DMS114 treated with DMSO at 0.1 percent for 48 hours (cell line): ENCODE results near the gene STOX2.

Experiments
- DNase-seq: peaks from one replicate; lab custom pipeline; 2025; ENCODE audit not compliant: unreplicated experiment; lab: John Stamatoyannopoulos, UW

Gene STOX2

GRCh38 chr4:183888564-183888963 lies 16.5 kb upstream of the STOX2 start:
- DNase-seq, result no peak

DNA sequence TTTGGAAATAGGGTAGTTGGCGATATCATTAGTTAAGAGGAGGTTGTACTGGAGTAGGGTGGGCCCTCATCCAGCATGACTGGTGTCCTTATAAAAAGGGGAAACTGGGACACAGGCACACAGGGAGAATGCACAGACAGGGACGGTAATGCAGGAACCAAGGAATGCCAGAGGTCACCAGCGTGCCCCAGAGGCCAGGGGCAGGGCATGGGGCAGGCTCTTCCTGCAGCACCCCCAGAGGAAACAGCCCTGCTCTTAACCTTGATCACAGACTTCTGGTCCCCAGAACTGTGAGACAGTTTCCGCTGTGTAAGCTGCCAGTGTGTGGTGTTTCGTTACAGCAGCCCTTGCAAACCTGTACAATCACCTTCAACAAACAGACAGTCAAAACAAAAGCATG lies 15.9 kb upstream of the STOX2 start:
- DNase-seq, result no peak

GRCh38 chr4:183897193-183897592 lies 7.9 kb upstream of the STOX2 start:
- DNase-seq, result no peak

GRCh38 chr4:183898456-183898855 lies 6.7 kb upstream of the STOX2 start:
- DNase-seq, result no peak

DNA sequence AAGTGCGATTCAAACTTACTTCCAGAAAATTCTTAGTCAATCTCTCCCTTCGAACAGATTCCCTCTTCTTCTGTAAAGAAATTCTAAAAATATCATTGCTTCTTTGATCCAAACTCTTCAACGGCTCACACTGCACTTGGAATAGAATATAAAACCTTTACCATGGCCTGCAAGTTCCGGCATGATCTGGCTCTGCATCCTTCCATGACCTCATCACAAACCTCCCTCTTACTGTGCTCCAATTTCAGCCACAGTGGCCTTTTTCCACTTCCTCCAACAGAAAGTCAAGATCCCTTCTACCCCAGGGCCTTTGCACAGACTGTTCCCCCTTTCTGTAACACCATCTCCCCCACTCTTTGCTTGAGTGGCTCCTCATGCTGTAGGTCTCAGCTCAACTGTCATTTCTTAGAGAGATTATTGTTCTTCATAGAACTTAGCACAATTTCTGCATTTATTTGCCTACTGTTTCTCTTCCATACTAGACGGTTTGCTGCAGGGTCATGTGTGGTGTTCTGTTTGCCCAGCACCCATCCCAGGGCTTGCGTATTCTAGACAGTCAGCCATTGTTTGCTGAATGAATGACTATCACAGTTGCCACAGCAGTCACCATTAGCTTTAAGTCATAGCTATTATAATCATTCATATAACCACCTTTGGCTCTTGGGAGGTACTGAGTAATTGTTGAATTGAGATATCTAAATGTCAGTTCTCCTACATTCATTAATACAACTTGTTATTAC lies 1.9 kb upstream of the STOX2 start:
- DNase-seq, result no peak

GRCh38 chr4:183905593-183906488 lies 734 bp downstream of the STOX2 start:
- DNase-seq, result no peak

DNA sequence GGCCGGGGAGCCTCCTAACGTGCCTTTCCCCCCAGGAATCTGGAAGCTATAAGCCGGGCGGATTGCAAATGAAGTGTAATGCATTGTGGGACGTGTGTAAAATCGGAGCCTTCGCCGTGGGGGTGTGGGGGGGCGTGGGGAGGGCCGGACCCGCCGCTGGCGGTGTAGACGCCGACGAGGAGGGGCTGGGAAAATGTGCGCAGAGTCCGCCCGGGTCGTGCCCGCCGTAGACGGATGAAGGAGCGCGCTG lies 1.3 kb downstream of the STOX2 start:
- DNase-seq, result no peak

- DNase-seq, result no peak
These were observed 1.9 kb downstream of the STOX2 start for GRCh38 chr4:183906739-183907651.

- DNase-seq, result no peak
These were observed 3.0 kb downstream of the STOX2 start for GRCh38 chr4:183907871-183908683.

DNA sequence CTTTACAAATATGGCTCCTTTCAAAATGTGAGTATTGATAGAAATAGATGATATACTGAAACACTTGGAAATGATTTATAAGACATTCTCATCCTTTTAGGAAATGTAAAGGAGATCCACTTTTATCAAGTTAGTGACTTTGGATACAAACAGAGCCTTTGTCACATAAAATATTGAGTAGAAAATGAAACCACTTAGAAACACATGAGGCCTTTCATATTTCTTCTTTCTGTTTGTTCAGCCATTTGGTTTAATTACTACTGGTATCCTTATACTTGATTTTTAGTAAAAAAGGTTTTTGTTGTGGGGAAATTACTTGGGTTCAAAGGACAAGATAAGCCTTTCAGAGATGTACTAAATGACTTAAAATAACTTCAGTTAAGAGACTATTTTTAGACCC lies 4.1 kb downstream of the STOX2 start:
- no peak for DNase-seq

- DNase-seq, result no peak
These were observed 4.7 kb downstream of the STOX2 start for GRCh38 chr4:183909801-183910200.

DNA sequence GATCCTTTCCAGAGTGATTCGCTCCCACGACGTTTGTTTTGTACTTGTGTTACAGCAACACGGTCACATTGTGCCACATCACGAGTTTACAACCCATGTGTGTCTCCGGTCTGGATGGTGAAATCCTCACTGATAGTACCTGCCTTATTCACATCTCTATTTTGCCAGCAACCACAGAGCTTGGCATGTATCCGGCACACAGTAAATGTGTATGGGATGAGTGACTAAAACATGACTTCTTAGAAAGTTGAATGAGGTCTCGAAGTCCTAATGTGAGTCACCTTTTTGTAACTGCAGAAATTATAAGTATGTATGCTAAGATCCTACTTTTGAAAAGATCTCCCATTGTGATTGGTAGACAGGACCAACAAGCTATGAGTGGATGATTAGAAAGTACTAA lies 7.5 kb downstream of the STOX2 start:
- DNase-seq, result no peak

DNA sequence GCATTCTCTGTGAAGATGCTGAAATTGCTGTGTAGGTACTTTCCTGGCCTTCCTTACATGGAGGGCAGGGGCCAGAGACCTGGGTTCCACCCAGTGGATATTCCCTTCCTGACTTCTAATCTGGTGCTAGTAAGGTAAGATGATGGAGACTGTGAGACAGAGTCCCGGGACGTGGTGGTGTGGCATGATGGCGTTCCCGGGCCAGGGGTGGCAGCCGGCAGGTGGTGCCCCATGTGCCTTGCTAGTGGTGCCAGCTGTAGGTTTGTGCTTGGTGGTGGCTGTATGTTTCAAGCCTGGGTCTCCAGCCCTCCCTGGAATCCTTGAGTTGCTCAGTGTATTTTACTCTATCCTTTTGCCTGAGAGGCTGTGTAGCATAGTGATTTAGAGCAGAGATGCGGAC lies 10.9 kb downstream of the STOX2 start:
- no peak for DNase-seq

DNA sequence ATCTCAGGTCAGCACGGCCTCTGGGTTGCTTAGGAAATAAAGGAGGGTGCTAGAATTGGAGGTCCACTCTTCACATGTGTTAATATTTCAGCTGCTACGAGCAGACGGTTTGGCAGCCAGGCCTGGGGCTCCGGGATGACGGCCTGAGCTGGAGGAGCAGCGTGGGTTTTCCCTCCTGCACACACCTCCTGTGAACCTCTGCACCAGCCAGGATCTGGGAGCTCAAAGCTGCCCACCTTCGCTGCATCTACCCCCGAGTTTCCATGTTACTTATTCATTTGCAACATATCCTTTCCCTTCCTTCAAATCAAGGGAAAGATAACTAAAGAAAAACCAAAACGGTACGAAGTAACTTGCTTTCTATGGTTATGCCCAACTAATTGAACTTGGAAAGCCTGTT lies 13.6 kb downstream of the STOX2 start:
- DNase-seq, result no peak

GRCh38 chr4:183919141-183919540 lies 14.0 kb downstream of the STOX2 start:
- no peak for DNase-seq

DNA sequence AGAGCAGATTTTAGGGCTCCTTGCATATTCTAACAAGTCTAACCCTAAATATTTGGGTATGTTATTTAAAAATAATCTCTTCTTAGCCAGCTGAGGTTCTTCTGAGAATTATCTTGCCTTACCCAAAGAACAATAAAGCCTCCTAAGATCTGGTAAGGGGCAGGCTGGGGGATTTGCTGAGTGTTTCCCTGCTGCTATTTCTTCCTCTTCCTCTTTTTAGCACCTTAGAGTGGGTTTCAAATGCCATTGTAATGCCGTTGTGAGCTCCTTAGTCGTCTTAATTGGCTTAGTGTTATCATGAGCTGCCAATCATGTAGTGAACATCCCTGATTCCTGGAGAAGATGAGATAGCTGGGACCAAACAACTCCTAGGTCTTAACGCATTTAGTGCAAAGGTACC lies 15.4 kb downstream of the STOX2 start:
- DNase-seq, result no peak

DNA sequence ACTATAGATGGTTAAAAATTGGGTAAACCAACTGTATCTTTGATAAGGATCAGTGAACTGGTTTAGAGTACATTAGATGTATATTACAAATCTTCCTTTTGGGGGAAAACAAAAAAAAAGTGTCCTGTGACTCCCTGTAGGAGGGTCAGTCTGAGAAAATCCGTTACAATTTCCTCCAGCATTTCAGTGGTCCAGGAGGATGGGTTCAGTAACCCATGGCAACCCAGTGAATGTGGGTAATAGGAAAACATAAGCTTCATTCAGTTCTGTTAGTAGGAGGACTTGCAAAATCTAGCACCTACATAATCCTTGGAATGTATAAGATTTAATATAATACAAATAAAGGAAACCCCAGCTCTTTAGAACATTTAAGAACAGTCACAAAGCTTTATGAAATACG lies 16.2 kb downstream of the STOX2 start:
- no peak for DNase-seq

DNA sequence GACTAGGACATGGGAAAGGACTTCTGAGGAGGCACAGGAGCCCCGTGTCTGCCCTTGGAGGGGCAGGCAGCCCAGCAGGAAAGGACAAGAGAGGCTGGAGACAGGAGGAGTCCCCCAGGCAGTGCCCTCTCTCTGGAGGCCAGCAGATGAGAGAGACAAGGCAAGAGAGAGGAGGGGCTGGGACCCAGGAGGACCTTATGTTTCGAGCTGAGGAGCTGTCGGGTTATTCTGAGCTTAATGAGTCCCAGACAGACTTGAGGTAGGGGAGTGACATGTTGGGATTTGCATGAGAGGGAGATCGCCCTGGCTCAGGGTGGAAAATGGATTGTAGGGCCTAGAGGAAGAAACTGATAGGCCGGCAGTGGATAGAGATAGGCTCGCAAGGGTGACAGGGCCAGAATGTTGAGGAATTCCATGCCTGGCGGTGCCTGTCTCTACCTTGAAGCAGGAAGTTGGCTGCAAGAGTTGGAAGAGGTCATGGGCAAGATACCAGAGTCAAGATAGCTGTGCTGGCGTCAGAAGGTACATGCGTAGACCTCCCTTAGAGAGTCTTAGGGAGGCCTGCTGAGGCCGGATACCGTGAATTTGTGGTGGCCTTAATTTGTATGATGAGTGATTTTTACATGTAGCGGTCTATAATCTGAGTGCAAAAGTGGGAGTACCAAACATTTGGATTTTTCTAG lies 19.4 kb downstream of the STOX2 start:
- no peak for DNase-seq

DNA sequence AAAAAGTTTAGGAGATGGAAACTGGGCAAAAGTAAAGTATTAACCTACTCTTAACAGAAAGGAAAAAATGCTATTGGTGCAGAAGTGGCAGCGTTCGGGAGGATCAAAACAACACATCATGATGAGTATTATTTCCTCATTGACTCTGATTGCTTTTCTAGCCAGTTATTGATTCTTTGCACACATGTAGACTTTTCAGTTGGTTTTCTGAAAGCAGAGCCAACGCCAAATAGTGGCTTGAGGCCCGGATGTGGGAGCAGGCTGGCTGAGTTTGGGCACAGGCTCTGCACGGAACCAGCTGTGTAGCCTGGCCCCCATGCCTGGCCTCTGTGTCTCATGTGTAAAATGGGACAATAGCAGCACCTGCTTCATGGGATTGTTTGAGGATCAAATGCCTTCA lies 21.8 kb downstream of the STOX2 start:
- DNase-seq, result no peak

- DNase-seq, result no peak
These were observed 27.5 kb downstream of the STOX2 start for GRCh38 chr4:183932576-183932975.
